K562 (cell line): ENCODE measurements around the gene COP1. TPM values are rescaled to one million over a fixed set of nuclear protein-coding genes. Genes with fewer than 3 reads are reported as not detected.

ENCODE experiments used
- HMG20B ChIP-seq: fragments of 250-450 bp; sonication (Bioruptor Pico); IDR thresholded peaks from 2 replicates; pipeline ENCODE4 v1.5.0; 2021; ENCODE audit warnings: mild to moderate bottlenecking
- NCOA4 ChIP-seq: fragments of 450-650 bp; IDR thresholded peaks from 2 replicates; pipeline ENCODE4 v1.6.1; 2018; ENCODE audit warnings: mild to moderate bottlenecking; ENCODE audit not compliant: partially characterized antibody
- NFYB ChIP-seq: IDR thresholded peaks from 2 replicates; pipeline ENCODE4 v1.6.1; 2011; ENCODE audit warnings: mild to moderate bottlenecking, moderate library complexity; ENCODE audit not compliant: insufficient read length; ENCODE audit errors: extremely low read depth
- NR3C1 ChIP-seq: sonication (generic); formaldehyde crosslinking; IDR thresholded peaks from 2 replicates; pipeline ENCODE4 v1.8.1; 2022; ENCODE audit warnings: missing genetic modification reagents
- PRPF4 ChIP-seq: fragments of 200-400 bp; formaldehyde crosslinking; IDR thresholded peaks from one replicate; pipeline ENCODE4 v1.6.1; 2017; ENCODE audit warnings: low read length, low read depth, mild to moderate bottlenecking; ENCODE audit not compliant: insufficient read depth, poor library complexity, severe bottlenecking
- RFX7 ChIP-seq: fragments of 250-450 bp; sonication (Bioruptor Pico); IDR thresholded peaks from 2 replicates; pipeline ENCODE4 v1.5.1; 2021; ENCODE audit warnings: mild to moderate bottlenecking
- SPI1 ChIP-seq: IDR thresholded peaks from 2 replicates; pipeline ENCODE4 v1.6.1; 2011; ENCODE audit warnings: low read depth, low read length, control low read depth, borderline replicate concordance
- TFE3 ChIP-seq: fragments of 450-650 bp; formaldehyde crosslinking; IDR thresholded peaks from 2 replicates; pipeline ENCODE4 v1.4.0; 2020; ENCODE audit warnings: mild to moderate bottlenecking, mixed read lengths
- TSHZ1 ChIP-seq: fragments of 250-450 bp; sonication (Bioruptor Pico); IDR thresholded peaks from 2 replicates; pipeline ENCODE4 v1.4.0; 2020; ENCODE audit warnings: mild to moderate bottlenecking, moderate library complexity
- ZNF384 ChIP-seq: IDR thresholded peaks from 2 replicates; pipeline ENCODE4 v1.6.1; 2012; ENCODE audit warnings: low read depth, low read length, improper control_type of control experiment
- polyA plus RNA-seq, 8 experiments: library from polyadenylated mRNA; depleted of rRNA in 4 of 8; stranded (reverse) in 5 of 8; unstranded in 3 of 8; fragments of >200 nt; fragmentation: Nextera tagmentation in 2 of 8; fragmentation: Illumina TruSeq in 1 of 8; extraction: Ambion mirVana in 2 of 8; extraction: Trizol in 1 of 8; gene quantifications; 2 replicates each; pipeline versions ENCODE4 v1.2.1 to v1.2.3, GENCODE V29; 2011 to 2014; ENCODE audit warnings: inconsistent platforms in 1 of 8, missing spikeins in 1 of 8
- total RNA-seq, 7 experiments: library from RNA; depleted of rRNA in 6 of 7; stranded (reverse); fragments of >200 nt in 6 of 7; fragmentation: Illumina TruSeq in 2 of 7; extraction: Trizol in 2 of 7; gene quantifications; 2 replicates each; pipeline versions ENCODE4 v1.2.1 to v1.2.3, GENCODE V29; 2011 to 2021; ENCODE audit warnings: low replicate concordance in 1 of 7
- TF ChIP-seq, protein P1 (sequence below), 2 experiments: fragments of 450-650 bp in 1 of 2; sonication (generic) in 1 of 2; formaldehyde crosslinking in 1 of 2; IDR thresholded peaks in 1 of 2; conservative IDR thresholded peaks in 1 of 2; 2 replicates each; pipeline versions ENCODE4 v1.6.1 to v1.8.1; 2016 to 2023; ENCODE audit warnings: mild to moderate bottlenecking in 2 of 2, moderate library complexity in 2 of 2, inconsistent platforms in 1 of 2, missing genetic modification reagents in 1 of 2

COP1 gene
- total and polyA plus RNA-seq, 9 of the 15 experiments (the other 6 are each of a cell fraction or from before 2014, with no cell fraction given): 25.8 to 77.7 (median 58.6) TPM

DNA sequence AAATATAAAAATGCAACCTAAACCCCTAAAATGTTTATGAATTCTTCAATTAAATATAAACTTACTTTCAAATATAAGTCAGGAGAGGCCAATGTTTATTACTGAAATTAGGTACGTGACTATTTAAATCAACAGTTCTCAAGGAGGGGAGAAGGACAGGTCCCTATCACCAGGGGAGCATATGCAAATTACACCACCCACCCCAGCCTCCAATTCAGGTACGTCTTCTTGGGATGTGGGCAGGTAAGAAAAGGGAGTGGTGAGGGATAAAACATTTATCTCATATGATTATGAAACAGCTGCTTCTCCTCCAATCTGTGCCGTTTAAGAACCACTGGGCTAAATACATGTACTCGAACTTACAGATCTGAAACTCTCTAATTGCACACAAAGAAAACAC is 3.4 kb downstream of the COP1 start (continued):
- TF ChIP-seq RFX7 (CRISPR knock-in tag) (no peak), NCOA4 (no peak), ZNF384 (no peak), NFYB (no peak), TSHZ1 (CRISPR knock-in tag) (no peak), NR3C1 (CRISPR knock-in tag) (no peak), SPI1 (no peak), TFE3 (CRISPR knock-in tag) (no peak), PRPF4 (no peak), HMG20B (CRISPR knock-in tag) (no peak)
- TF ChIP-seq, protein P1, sequence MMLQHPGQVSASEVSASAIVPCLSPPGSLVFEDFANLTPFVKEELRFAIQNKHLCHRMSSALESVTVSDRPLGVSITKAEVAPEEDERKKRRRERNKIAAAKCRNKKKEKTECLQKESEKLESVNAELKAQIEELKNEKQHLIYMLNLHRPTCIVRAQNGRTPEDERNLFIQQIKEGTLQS (IDR thresholded peaks at IDR 0.05): no peak
- TF ChIP-seq, protein P1 (CRISPR knock-in tag; conservative IDR thresholded peaks at IDR 0.05): no peak
